C4-2B (cell line): ENCODE data around the gene SMYD5.

Experiments
- H3K27ac ChIP-seq: fragments of 450-650 bp; 2 replicates; pipeline ENCODE4 v1.5.1; 2017
- CTCF ChIP-seq: fragments of 450-650 bp; conservative IDR thresholded peaks from 2 replicates; pipeline ENCODE4 v1.5.1; 2017; ENCODE audit warnings: mild to moderate bottlenecking
- ZFX ChIP-seq: fragments of 450-650 bp; IDR thresholded peaks from 2 replicates; pipeline ENCODE4 v1.6.1; 2017

SMYD5 gene

GRCh38 chr2:73265298-73266060 is 51.4 kb downstream of the SMYD5 start:
- no peak for TF ChIP-seq ZFX
- TF ChIP-seq CTCF, result no peak
- no peak overlapping the region for H3K27ac ChIP-seq

GRCh38 chr2:73266061-73266901 is 52.2 kb downstream of the SMYD5 start:
- H3K27ac ChIP-seq, result no peak overlapping the region
- TF ChIP-seq CTCF (no peak), ZFX (no peak)

DNA sequence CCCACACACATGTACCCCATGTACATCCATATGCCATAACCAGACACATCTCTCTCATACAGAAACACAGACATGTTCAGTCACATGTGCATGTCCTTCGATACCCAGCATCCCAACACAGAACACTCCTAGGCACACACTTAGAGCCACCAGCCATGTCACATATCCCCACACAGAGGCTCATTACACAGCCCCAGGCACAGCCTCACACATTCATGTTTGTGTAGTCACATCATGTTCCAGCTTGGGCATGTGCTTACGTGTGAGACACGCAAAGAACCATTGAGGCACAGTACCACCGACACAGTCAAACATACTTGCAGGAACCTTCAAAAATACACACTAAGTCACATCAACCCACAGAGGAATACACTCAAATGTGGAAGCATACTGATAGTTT is 53.0 kb downstream of the SMYD5 start:
- no peak overlapping the region for H3K27ac ChIP-seq
- TF ChIP-seq ZFX, result no peak

- H3K27ac ChIP-seq, result peak overlapping the region; percentile 91
- TF ChIP-seq ZFX, result no peak
- no peak for TF ChIP-seq CTCF
Measured at GRCh38 chr2:73268366-73268829, 54.4 kb downstream of the SMYD5 start.

DNA sequence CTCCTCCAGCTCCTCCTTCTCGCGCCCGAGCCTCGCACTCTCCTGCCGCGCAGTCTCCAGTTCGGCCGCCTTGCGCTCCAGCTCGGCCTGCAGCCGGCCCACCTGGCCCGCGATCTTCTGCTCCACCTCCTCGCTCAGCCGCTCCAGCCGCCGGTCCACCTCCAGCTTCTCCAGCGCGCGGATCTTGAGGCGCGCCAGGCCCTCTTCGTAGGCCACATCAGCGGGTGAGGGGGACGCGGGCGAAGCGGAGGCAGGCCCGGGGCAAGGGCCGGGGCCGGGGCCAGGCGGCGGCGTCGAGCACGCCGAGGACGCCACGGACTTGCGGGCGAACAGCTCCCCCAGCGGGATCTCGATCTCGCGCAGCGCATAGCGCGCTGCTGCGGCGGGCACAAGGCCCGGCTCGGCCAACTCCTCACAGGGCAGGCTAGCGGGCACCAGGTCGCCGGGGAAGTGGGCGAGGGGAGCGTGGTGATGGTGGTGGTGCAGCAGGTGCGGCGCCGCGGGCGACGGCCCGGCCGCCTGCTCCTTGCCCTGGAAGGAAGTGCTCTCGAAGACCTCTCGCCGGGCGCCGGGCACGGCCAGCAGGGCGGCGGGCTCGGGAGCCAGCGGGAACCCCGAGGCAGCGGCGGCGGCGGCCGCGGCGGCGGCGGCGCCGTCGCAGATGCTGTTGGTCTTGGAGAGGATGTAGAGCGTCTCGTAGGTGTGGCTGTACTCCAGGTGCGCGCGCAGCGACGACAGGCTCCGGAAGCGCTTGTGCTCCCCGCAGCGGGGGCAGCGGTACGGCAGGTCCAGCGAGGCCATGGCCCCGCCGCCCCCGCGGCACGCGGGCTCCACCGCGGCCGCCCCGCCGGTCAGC is 55.0 kb downstream of the SMYD5 start:
- peak; percentile 94 for TF ChIP-seq ZFX
- TF ChIP-seq CTCF, result peak; percentile 50
- peak overlapping the region; percentile 91 for H3K27ac ChIP-seq

GRCh38 chr2:73269686-73270465 is 55.8 kb downstream of the SMYD5 start:
- peak overlapping the region; percentile 91 for H3K27ac ChIP-seq
- no peak for TF ChIP-seq ZFX
- no peak for TF ChIP-seq CTCF

GRCh38 chr2:73272270-73272669 is 58.2 kb downstream of the SMYD5 start:
- no peak overlapping the region for H3K27ac ChIP-seq
- no peak for TF ChIP-seq CTCF
- no peak for TF ChIP-seq ZFX
